HT1080 (cell line): Measurements from ENCODE around the gene CDKAL1. TPM values are rescaled to one million over a fixed set of nuclear protein-coding genes. Genes with fewer than 3 reads are reported as not detected.
"Not testable (repeated sequence)": the region's sequence is repeated elsewhere in the genome, so short reads cannot be mapped to it uniquely, and the experiment has no call there.

ENCODE experiments used
- DNase-seq: peaks from one replicate; pipeline ENCODE4 v3.0.0-alpha.2; 2015; ENCODE audit warnings: low read depth
- total RNA-seq: library from RNA; depleted of rRNA; stranded (reverse); fragments of >200 nt; shearing (Covaris generic); gene quantifications from 2 replicates; pipeline ENCODE4 v1.2.3, GENCODE V29; 2014

CDKAL1 gene
- total RNA-seq, 1 experiment from 2014 or later: 13.5 TPM

GRCh38 chr6:20732896-20733295 lies 198.6 kb downstream of the CDKAL1 start:
- DNase-seq: no peak

GRCh38 chr6:20737912-20738311 lies 203.7 kb downstream of the CDKAL1 start:
- DNase-seq: no peak

DNA sequence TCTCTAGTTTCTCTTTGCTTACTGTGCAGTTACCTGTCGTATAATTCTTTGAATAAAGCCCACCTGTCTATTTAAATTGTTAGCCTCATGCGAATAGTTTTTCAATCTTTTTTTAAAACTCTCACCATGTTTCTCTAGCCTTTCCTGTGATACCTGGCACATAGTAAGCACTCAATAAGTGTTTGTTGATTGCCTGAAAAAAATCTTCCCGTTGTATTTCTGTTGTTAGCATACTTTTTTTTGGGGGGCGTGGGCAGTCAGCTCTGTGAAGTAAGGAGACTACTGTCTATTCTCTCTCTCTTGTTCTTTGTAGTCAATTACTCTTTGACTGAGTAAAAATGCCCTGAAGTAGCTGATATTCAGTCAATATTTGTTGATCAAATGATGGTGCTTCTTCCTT lies 205.8 kb downstream of the CDKAL1 start:
- DNase-seq: no peak

- DNase-seq: no peak
Observed at GRCh38 chr6:20740727-20741126, 206.5 kb downstream of the CDKAL1 start.

DNA sequence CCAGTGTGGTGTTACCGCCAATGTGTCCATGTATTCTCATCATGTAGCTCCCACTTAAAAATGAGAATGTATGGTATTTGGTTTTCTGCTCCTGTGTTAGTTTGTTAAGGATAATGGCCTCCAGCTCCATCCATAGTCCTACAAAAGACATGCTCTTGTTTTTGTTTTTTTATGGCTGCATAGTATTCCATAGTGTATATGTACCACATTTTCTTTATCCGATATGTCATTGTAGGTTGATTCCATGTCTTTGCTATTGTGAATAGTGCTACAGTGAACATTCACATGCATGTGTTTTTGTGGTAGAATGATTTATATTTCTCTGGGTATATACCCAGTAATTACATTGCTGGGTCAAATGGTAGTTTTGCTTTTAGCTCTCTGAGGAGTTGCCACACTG lies 207.2 kb downstream of the CDKAL1 start:
- no peak for DNase-seq

DNA sequence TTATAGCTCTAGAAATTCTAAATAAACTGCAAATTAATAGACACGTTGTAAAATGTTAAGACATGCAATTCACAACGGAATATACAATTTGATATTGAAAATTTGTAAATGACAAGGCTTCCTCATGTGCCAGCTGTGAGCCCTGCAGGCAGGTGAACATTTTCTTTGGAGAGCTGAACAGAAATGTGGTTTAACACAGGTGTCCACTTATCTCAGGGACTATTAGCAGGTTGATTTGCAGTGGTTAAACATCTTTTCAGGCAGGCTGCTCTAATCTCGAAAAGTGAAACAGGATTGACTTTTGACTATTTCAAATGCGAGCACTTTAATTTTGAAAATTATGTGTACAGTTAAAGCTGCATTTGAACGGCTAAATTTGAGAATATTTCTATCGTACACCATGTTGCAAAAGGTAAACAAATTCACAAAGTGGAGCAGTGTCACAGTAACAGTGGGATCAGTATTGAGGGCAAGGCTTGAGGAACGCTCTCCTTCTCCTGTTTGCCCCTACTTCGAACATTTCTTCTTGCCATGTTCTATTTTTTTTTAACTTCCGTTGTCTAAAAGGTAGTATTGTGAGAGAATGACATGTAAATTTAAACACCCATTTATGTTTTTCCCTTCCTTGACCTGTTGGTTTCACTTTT lies 210.8 kb downstream of the CDKAL1 start:
- DNase-seq: no peak

DNA sequence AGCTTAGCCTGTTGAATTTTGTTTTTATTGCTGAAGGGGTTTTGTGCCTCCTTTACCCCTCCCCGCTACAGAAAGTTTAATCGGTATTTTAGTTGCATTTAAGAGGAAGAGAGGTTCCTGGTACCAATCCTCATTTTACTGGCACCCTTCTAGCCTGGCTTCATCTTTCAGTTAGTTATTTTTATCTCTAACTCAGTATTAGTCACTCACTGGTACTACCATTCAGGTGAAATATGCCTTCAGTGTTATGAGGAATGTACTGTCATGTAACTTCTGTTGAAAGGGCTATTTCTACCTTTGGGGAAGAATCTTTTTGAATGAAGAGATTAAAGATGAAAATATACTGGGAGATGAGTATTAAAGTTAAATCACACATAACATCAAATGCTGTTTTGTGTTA lies 211.8 kb downstream of the CDKAL1 start:
- DNase-seq: no peak

DNA sequence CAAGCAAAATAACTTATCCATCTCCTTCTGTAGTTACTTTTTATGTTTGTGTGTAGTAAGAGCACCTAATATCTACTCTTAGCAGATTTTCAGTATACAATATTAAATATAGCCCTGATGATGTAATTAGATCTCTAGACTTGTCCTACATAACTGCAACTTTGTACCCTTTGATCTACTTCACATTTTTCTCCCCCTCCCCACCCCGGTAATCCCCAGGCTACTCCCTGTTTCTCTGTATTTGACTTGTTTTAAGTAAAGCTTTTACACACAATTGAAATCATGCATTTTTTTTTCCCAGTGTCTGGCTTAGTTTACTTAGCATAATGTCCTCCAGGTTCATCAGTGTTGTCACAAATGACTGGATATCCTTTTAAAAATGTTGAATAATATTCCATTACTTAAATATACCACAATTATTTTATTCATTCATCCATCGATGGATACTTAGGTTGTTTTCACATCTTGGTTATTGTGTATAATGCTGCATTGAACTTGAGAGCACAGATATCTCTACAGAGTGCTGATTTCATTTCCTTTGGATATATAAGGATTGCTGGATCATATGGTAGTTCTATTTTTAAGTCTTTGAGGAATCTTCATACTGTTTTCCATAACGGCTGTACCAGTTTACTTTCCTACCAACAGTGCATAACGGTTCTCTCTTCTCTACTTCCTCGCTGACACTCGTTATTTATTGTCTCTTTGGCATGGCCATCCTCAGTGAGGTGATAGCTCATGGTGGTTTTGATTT lies 212.7 kb downstream of the CDKAL1 start:
- DNase-seq: no peak

- DNase-seq: no peak
Observed at GRCh38 chr6:20747991-20748390, 213.7 kb downstream of the CDKAL1 start.

DNA sequence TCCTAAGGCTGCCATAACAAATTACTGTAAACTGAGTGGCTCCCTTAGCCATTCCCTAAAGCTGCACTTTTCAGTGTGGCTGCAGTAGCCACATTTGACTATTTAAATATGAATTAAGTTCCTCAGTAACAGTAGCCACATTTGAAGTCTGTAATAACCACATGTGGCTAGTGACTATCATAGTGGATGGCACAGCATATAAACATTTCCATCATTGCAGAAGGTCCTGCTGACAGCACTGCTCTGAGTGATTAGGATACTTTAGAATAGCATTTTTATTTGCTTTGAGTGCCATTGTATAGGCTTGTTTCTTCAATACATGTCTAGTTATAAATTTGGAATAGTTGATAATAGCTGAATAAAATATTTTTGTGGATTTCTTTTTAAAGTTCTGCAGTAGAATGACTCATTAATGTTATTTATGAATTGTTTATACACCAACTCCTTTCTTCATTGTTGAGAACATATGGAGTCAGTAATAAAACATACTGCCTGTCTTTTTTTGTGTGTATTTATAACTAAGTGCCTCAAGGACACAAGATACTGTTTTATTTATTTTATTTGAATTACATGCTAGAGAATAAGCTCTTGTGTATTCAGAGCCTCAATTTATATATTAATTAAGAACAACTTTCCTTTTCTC lies 217.2 kb downstream of the CDKAL1 start:
- no peak for DNase-seq

DNA sequence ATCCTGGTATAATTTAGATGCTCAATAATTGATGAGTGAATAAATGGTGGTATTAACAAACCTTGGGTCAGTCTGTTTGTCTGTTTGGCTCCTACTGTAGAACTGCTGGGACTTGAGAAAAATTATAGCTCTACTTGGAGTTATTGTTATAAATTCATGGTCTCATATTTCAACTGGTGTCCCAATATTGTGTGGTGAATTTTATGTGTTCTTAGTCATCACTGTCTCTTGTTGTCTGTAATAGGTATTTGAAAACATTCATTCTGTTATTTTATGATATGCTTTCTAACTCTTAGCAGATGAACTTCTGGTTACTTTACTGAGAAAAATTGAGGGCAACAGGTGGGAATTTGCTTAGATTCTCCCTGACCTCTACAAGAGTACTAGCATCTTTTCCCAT lies 221.4 kb downstream of the CDKAL1 start:
- DNase-seq: peak; percentile 2

GRCh38 chr6:20756584-20757147 lies 222.4 kb downstream of the CDKAL1 start:
- DNase-seq: not testable (repeated sequence)

DNA sequence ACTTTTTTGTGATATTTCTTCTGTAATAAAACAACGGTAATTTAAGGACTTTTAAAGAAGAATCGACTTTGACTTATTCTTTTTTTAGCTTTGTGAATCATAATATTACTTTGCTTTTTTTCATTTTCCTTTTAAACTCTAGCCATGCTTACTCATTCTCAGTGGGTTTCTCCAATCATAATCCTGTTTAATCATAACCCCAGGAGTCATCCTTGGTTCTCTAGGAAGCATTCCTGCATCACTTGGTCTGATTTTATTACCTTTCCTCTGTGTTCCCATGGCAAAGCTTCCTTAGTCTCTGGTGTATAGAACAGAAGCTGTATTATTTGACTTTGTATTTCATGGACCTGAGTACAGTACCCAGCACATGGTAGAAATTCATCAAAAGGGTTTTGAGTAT lies 223.5 kb downstream of the CDKAL1 start:
- DNase-seq: peak; percentile 75

- no peak for DNase-seq
Observed at GRCh38 chr6:20763296-20763695, 229.0 kb downstream of the CDKAL1 start.

GRCh38 chr6:20769631-20770030 lies 235.4 kb downstream of the CDKAL1 start:
- no peak for DNase-seq

- peak; percentile 17 for DNase-seq
Observed at GRCh38 chr6:20770773-20771172, 236.5 kb downstream of the CDKAL1 start.

DNA sequence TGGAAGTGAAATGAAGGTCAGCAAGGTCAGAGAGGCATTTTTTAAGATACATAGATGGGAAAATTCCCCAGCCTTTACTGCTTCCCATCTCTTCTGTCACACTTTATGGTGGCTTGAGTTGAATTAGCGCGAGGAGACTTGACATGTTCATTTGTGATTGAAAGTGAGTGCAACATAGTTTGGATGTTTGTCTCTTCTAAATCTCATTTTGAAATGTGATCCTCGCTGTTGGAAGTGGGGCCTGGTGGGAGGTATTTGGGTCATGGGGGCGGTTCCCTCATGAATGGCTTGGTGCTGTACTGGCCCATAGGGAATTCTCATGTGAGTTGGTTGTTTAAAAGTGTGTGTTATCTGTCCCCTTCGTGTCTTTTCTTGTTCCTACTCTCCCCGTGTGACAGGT lies 237.2 kb downstream of the CDKAL1 start:
- no peak for DNase-seq

DNA sequence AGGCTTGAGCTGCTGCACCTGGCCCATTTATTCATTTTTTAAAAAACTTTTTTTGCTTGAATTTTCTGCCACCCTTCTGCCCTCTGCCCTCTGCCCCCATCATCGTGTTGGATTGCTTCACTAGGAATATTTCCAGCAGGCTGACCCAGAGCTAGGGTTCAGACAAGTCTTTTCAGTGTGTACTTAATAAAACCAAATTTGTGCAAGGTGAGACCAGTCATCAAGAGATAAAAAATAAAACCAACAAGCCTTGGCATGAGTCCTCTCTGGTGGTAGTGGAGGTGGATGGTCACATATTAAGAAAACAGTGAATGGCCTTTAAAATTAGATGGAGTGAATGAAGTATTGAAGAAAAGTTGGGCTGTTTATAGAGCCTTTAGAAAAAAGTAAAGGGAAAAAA lies 239.6 kb downstream of the CDKAL1 start:
- DNase-seq: no peak

GRCh38 chr6:20775981-20776380 lies 241.7 kb downstream of the CDKAL1 start:
- DNase-seq: no peak

DNA sequence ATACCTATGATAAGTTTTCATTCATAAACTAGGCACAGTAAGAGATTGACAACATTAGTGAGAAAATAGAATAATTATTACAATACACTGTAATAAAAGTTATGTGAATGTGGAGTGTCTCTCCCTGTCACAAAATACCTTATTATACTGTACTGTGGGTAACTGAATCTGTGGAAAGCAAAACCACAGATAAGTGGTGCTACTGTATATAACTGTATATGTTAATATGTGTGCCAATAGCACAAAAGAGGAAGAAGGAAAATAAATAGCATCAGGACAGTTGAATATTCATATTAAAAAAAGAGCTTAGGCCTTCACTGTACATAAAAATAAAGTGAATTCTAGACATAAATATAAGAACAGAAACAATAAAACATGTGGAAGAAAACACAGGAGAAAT lies 243.5 kb downstream of the CDKAL1 start:
- no peak for DNase-seq

- no peak for DNase-seq
Observed at GRCh38 chr6:20778459-20778858, 244.2 kb downstream of the CDKAL1 start.

DNA sequence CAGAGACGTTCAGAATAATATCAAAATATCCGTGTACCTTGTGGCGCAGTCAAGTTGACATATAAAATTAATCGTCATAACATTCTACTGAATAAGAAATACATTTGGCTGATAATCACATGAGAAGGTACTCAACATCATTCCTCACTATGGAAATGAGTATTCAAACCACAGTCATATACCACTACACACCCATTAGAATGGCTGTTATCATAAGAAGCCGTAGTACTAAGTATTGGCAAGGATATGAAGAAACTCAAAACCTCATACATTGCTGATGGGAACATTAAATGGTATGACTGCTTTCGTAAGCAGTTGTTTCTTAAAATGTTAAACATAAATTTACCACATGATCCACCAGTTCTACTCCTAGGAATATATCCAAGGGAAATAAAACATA lies 244.7 kb downstream of the CDKAL1 start:
- no peak for DNase-seq
